Measurements from ENCODE around the gene CBR4.
"Not testable (repeated sequence)": the region's sequence is repeated elsewhere in the genome, so short reads cannot be mapped to it uniquely, and the experiment has no call there.

Gene CBR4

GRCh38 chr4:169010125-169011023 is at the start of gene CBR4:
CBR4 (minus strand) TSS chr4:169010255; CDS start chr4:169010089, 166 bp downstream.
- DNase-seq = peak; percentile 99

GRCh38 chr4:169059306-169060211 is 49.5 kb upstream of the CBR4 start:
- DNase-seq = no peak

GRCh38 chr4:169058312-169058711 is 48.3 kb upstream of the CBR4 start:
- DNase-seq = no peak

- DNase-seq = no peak
Measured at GRCh38 chr4:169054879-169055278, 44.8 kb upstream of the CBR4 start.

DNA sequence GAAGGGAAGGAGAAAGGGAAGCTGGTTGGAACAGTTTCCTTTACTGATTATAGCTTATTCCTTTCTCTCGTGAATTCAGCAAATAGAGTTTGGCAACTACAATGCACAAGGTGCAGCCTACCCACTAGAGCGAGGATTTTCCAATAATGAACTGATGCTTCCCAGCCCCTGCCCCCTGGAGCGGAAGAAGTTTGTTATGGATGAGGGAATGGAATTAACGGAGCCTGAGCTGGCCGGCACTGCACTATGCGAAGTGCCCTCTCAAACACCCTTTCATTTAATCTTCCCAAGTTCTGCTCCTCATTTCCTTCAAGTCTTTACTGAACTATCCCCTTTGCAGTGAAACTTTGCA is 42.5 kb upstream of the CBR4 start:
- no peak for DNase-seq

DNA sequence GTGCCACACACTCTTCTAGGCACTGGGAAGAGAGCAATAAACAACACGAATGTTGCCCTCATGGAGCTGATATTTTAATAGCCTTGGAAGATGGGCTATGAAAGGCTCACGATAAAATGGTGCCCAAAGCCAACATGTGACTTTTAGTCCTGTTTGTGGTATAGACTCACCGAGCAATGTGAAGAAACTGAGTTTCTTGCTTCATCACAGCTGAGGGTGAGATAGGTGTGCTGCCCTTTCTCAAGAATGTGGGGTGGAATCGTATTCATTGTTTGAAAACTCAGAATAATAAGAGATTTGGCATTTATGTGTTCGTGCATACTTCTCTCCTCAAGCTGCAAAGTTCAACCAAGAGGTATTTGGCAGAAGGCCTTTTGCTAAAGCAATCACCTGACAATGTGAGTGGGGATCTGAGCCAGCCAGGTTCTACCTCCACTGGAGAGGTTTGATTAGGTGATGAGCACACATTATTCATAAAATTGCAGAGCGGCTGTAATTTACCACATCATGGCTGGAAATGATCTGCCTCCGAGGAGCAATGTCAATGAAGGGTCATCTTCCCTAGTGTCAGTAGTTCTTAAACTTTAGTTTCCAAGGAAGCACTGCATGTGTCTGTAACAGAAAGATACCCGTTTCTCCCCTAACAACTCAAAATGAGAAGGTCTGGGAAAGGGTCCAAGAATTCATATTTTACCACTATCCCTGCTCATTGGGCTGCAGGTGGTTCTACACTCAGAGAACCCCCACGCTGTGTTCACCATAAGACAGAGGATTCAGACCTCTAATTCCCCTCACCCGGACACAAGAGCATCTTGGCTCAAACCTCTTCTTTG is 41.9 kb upstream of the CBR4 start:
- no peak for DNase-seq

DNA sequence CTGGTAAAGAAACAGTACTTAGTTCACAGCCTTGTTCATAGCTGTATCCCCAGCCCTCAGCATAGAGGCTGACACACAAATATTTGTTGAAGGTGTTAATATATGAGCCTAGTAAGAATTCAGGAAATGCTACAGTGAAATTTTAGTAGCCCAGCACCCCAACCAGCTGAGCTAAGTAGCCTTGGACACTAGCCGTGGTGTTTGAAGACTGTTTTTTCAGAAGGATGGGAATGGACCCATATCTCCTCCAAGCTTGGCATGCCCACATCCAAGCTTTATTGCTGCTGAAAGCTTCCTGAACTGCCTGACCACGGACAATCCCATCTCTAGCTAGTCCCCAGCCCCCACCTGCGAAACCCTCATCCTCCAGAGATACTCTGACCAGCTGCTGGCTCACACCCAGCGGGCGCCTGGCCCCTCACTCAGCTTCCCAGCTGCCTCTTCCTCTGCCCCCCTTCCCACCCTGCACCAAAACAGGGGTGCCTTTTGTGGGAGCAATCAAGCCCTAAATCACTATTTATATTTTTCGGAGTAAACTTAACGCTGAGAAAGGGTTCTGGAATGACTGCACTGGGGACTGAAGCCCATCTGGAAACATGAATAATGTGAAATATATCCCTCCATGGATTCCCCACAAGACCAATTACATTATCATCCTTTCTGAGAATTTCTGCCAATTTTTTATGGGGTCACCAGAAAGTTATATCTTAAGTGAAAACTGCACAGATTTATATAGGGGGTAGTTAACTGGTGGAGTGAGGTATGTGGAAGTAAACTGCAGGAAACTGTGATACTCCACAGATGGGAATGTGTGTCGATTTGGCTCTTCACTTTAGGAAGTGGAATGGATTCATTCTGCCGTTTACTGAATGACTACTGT is 41.1 kb upstream of the CBR4 start:
- no peak for DNase-seq

GRCh38 chr4:169050284-169050683 is 40.2 kb upstream of the CBR4 start:
- no peak for DNase-seq

- DNase-seq = no peak
Measured at GRCh38 chr4:169048868-169049414, 38.9 kb upstream of the CBR4 start.

- no peak for DNase-seq
Measured at GRCh38 chr4:169047956-169048355, 37.9 kb upstream of the CBR4 start.

DNA sequence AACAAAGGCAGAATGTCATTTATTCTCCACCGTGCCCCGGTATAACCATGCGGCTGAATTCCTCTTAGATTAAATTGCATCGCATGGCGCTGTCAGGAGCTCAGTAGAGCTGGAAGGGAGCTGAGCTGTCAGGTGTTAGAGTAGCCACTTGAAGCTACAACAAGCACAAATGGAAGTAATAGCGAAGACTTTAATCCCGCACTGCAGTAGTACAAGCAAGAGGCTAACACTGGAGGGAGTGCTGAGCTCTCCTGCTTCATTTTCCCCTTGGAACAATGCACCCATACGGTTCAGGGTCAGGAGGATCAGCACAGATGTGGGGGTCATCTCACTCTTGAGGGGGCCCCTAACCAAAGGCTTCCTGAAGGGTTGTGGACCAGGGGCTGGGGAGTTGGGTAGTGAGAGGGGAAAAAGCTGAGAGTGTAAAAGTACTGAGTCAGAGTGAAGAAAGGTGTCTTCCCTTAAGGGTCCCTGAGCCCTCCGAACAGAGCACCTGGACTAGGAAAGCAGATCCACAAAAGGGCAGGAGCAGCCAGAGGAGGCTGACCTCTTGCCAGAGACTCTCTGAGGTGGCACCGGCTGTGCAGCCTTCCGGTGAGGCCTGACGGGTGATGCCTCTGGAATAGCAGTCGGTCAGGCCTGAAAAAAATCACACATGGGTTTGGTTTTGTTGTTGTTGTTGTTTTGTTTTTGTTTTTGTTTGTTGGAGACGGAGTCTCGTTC is 36.0 kb upstream of the CBR4 start:
- DNase-seq = no peak

DNA sequence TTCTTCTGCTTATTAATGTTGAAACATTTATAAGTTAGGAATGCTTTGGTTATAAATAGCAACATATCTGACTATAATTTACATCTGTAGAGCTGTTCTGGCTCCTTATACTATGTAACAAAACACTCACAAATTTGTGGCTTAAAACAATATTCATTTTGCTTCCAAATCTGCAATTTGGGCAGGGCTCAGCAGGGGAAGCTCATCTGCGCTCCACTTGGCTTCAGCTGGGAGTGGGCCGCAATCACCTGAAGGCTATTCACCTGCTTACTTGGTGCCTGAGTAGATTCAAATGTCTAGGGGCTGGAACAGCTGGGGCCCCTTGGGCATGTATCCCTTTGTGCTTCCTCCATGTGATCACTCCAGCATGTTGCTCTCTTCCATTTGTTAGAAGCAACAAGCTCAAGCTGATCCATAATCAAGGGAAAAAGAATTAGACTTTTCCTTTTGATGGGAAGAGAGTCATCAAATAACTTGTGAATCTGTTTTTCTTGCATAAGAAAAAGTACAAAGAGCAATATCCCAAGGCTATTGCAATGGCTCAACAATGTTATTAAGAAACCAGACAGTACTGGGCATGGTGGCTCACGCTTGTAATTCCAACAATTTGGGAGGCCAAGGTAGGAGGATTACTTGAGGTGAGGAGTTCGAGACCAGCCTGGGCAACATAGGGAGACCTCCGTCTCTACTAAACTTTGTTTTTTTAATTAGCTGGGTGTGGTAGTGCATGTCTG is 34.8 kb upstream of the CBR4 start:
- no peak for DNase-seq

DNA sequence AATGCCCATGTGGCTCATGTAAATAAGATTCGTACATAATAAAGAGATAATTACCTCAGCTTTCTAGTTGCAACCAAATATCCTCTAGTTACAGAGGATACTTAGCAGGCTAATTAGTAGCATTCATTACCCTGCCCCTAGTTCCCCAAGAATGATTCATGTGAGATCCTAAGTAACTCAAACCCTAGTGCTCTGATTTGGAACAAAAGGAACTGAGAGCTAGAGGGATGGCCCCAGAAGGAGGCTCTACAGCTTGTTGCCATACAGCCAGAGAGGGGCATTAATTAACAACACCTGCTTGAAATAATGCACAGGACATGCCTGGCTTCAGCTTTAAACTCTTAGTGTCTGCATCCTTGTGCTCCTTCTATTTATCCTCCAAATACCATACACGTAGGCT is 32.6 kb upstream of the CBR4 start:
- no peak for DNase-seq

DNA sequence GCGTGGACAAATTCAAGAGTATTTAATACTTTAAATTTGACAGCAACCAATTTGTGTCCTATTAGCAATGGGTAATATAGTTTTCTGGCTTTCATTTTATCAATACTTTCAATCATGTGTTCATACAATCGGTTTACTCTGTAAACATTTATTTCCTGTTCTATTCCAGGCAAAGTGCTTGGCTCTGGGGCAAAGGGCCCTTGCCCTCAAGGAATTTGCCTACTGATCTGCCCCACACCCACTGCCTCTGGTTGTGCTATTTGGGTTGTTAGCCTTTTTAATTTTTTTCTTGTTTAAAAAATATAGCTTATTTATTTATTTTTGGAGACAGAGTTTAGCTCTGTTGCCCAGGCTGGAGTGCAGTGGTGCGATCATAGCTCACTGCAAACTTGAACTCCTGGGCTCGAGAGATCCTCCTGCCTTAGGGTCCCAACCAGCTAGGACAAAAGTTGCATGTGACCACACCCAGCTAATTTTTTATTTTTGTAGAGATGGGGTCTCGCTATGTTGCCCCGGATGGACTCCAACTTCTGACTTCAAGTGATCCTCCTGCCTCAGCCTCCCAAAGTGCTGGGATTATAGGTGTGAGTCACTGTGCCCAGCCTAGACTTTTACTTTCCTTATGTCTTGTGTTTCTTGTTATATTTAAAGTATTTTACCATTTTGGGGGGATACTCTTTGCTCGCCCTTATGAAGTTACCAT is 30.7 kb upstream of the CBR4 start:
- no peak for DNase-seq

GRCh38 chr4:169039251-169039954 is 29.3 kb upstream of the CBR4 start:
- no peak for DNase-seq

- DNase-seq = no peak
Measured at GRCh38 chr4:169037506-169037905, 27.5 kb upstream of the CBR4 start.

DNA sequence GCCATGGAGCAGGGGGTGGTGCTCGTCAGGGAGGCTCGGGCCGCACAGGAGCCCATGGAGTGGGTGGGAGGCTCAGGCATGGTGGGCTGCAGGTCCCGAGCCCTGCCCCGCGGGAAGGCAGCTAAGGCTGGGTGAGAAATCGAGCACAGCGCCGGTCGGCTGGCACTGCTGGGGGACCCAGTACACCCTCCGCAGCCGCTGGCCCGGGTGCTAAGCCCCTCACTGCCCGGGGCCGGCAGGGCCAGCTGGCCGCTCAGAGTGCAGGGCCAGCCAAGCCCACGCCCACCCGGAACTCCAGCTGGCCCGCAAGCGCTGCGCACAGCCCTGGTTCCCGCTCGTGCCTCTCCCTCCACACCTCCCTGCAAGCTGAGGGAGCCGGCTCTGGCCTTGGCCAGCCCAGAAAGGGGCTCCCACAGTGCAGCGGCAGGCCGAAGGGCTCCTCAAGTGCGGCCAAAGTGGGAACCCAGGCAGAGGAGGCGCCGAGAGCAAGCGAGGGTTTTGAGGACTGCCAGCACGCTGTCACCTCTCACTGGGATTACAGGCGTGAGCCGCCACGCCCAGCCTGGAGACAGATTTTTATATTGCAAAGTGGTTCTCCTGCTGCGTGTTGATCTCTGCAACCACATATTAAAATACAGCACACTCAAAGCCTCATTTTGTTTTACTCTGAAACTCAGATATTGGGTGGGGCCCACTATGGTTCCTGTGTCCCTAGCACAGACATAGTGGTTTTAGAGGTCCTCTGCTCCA is 26.0 kb upstream of the CBR4 start:
- DNase-seq = not testable (repeated sequence)

GRCh38 chr4:169033660-169034059 is 23.6 kb upstream of the CBR4 start:
- no peak for DNase-seq
